ENCODE measurements around the gene EPC2. TPM values are rescaled to one million over a fixed set of nuclear protein-coding genes. Genes with fewer than 3 reads are reported as not detected.
"Not testable (repeated sequence)": the region's sequence is repeated elsewhere in the genome, so short reads cannot be mapped to it uniquely, and the experiment has no call there.

The EPC2 gene
- polyA plus RNA-seq, 6 donors from 2014 or later: 2.2 to 4.4 (median 3.6) TPM

DNA sequence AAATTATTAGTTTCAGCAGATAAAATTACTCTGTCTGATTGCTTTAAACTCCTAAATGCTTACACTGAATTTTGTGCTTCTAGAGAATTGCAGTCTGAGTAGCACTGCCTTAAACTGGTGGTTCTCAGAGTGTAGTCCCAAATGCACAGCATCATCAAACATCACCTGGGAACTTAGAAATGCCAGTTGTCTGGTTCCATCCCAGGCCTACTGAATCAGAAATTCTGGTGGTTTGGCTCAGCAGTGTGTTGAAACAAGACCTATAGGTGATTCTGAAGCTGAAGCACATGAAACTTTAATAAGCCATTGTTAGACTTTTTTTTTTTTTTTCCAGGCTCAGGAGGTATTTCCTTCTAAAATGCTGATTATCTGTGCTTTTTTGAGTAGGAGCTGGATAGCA lies 22.0 kb downstream of the EPC2 start:
- H3K4me3 Mint-ChIP-seq: peak overlapping the region in 2 of 8 donors; percentile 16 to 39
- no peak for DNase-seq
- H3K27me3 Mint-ChIP-seq: no peaks in the 10 kb centered on the region
- peak overlapping the region in 2 of 6 donors; percentile 37 to 56 for H3K27ac Mint-ChIP-seq
- peaks cover 45 to 69% (median 61%) of the 10 kb centered on the region in 3 donors for H3K4me1 Mint-ChIP-seq
- ATAC-seq (ENCODE audit: low read depth in 2 of 2): no peak
- peaks cover 0 to 3% (median under 1%) of the 10 kb centered on the region in 7 donors for H3K9me3 Mint-ChIP-seq
- H3K36me3 Mint-ChIP-seq: no peaks in the 10 kb centered on the region

DNA sequence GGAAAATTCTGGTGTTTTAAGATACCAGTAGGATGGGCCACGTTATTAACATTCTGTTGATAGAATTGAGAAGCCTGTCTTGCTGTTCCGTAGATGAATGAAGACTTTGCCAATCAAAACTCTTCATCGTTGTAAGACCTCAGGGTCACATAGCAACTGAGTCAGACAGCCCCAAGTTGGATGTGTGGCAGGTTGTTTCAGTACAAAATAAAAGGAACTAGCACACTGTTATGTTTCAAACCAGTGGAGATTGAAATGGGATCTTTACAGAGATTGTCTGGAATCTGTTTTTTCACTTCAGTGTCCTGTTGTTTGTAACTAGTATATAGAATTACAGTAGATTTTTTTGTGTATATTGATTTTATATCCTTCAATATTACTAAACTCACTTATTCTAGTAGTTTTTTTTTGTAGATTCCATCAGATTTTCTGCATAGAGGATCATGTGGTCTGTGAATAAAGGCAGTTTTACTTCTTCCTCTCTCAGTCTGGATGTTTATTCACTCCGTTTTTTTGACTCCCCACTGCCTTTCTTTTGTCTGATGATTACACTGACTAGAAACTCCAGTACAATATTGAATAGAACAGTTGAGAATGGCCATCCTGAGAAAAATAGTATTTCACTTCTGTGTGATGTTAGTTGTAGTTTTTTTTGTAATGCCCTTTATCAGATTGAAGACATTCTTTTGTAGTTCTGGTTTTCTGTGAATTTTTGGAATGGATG lies 22.7 kb downstream of the EPC2 start:
- peak overlapping the region in 4 of 6 donors; percentile 1 to 78 (median 50) for H3K27ac Mint-ChIP-seq
- H3K27me3 Mint-ChIP-seq: no peaks in the 10 kb centered on the region
- peaks cover 50 to 75% (median 68%) of the 10 kb centered on the region in 3 donors for H3K4me1 Mint-ChIP-seq
- DNase-seq (no peak), ATAC-seq (ENCODE audit: low read depth in 2 of 2) (peak; percentile 59 to 60)
- H3K4me3 Mint-ChIP-seq: peak overlapping the region in 5 of 8 donors; percentile 9 to 80 (median 43)
- no peaks in the 10 kb centered on the region for H3K36me3 Mint-ChIP-seq
- peaks cover 0 to 6% (median 3%) of the 10 kb centered on the region in 7 donors for H3K9me3 Mint-ChIP-seq

DNA sequence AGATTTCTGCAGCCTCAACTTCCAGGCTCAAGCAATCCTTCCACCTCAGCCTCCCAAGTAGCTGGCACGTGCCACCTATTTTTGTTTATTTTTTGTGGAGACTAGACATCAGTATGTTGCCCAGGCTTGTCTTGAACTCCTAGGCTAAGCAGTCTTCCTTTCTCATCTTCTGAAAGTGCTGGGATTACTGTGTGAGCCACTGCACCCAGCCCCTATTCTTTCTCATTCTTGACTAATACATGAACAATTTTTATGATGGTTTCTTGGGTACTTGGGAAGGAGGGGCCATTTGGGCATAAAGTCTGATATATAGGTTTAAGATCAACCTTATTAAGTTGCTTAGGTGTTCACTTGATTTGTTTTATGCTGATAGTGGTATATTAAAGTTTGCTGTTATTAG lies 26.2 kb downstream of the EPC2 start:
- Mint-ChIP-seq H3K4me3 (peak overlapping the region in 5 of 8 donors; percentile 11 to 65 (median 19)), H3K27me3 (no peaks in the 10 kb centered on the region), H3K4me1 (peaks cover 71 to 91% (median 86%) of the 10 kb centered on the region in 3 donors), H3K9me3 (peaks cover 3 to 16% (median 8%) of the 10 kb centered on the region in 7 donors), H3K36me3 (peaks cover 6% of the 10 kb centered on the region in 2 donors), H3K27ac (peak overlapping the region in 1 of 6 donors; percentile 6)
- ATAC-seq (ENCODE audit: low read depth in 2 of 2) (no peak), DNase-seq (no peak)

DNA sequence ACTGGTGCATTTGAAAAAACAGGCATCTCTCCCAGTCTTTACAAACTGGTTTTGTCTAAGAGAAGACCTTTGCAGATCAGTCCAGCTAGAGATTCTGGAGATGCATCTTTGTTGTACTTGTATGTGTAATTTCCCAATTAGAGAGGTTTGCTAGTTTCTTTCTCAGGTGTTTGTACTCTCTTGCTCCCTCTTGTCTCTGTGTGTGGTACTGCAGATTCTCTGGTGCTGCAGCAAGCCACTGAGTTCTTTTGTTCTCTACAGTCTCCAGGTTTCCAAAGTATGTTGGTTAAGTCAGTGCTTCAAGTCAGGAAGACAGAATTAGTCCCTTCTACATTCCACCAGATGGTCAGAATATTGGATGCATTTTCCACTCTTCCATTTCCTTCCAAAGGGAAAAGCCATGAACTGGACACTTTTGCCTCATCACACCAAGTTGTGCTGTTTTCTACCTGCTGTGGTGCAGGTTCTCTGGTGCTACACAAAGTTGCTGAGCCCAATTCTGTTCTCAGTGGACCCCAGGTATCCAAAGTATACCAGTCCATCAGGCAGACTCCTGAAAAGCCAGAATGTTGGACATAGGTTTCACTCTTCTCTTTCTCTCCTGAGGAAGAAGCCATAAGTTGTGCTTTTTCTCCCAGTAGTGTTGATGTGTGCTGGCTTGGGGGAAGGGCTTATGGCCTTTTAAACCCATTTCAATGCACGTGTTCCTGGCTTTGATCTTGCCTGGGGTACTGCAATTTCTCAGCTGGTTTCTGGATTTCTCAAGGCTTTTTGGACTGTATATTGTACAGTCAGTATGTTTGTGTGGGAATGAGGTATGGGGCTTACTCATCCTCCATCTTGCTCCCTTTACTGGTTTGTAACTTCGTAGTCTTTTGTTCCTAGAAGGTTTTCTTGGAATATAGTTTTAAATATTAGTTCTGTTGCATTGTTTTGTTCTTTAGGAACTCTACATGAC lies 29.8 kb downstream of the EPC2 start:
- peaks cover 50 to 73% (median 71%) of the 10 kb centered on the region in 3 donors for H3K4me1 Mint-ChIP-seq
- H3K36me3 Mint-ChIP-seq: peaks cover 6% of the 10 kb centered on the region in 2 donors
- H3K27me3 Mint-ChIP-seq: no peaks in the 10 kb centered on the region
- peak; percentile 40 to 46 for ATAC-seq (ENCODE audit: low read depth in 2 of 2)
- peaks cover 3 to 16% (median 8%) of the 10 kb centered on the region in 7 donors for H3K9me3 Mint-ChIP-seq
- H3K27ac Mint-ChIP-seq: peak overlapping the region in 3 of 6 donors; percentile 28 to 74 (median 47)
- H3K4me3 Mint-ChIP-seq: peak overlapping the region in 5 of 8 donors; percentile 2 to 76 (median 30)
- peak; percentile 27 for DNase-seq

DNA sequence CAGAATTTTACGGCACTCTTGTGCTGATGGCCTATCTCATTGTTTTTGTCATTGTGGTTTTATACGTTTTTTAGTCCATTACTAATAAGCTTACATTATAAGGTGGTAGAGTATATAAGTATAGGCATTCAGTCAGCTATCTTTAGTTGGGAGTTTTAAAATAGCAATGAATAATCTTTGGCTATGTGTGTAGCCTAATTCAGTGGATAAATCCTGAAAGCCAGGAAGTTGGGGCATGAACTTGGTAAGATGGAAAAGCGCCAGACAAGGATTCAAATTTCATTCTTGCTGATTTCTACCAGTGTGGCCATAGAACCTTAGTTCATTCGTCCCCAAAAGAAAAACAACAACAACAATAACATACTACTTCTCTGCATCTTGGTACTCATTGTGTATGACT lies 31.2 kb downstream of the EPC2 start:
- ATAC-seq (ENCODE audit: low read depth in 2 of 2) (no peak), DNase-seq (no peak)
- peaks cover 3 to 19% (median 8%) of the 10 kb centered on the region in 7 donors for H3K9me3 Mint-ChIP-seq
- peak overlapping the region in 1 of 8 donors; percentile 16 for H3K4me3 Mint-ChIP-seq
- H3K36me3 Mint-ChIP-seq: peaks cover 6% of the 10 kb centered on the region in 2 donors
- H3K27ac Mint-ChIP-seq: peak overlapping the region in 2 of 6 donors; percentile 2 to 20
- H3K4me1 Mint-ChIP-seq: peaks cover 47 to 70% (median 67%) of the 10 kb centered on the region in 3 donors
- no peaks in the 10 kb centered on the region for H3K27me3 Mint-ChIP-seq

DNA sequence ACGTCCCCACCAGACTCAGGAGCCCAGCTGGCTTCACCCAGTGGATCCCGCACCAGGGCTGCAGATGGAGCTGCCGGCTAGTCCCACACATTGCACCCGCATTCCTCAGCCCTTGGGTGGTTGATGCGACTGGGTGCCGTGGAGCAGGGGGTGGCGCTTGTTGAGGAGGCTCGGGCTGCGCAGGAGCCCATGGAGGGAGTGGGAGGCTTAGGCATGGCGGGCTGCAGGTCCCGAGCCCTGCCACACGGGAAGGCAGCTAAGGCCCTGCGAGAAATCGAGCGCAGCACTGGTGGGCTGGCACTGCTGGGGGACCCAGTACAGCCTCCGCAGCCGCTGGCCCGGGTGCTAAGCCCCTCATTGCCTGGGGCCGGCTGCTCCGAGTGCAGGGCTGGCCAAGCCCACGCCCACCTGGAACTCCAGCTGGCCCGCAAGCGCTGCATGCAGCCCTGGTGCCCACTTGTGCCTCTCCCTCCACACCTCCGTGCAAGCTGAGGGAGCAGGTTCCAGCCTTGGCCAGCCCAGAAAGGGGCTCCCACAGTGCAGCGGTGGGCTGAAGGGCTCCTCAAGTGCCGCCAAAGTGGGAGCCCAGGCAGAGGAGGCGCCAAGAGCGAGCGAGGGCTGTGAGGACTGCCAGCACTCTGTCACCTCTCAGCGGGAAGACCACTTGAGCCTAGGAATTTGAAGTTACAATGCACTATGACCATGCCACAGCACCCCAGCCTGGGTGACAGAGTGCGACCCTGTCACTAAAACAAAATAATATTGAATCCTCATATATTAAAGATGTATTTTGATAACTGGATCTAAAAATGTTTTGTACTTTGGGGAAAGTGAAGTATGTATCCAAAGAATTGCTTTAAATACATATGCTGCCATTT lies 34.0 kb downstream of the EPC2 start:
- H3K4me1 Mint-ChIP-seq: peaks cover 43 to 70% (median 61%) of the 10 kb centered on the region in 3 donors
- H3K27me3 Mint-ChIP-seq; DNase-seq; H3K36me3 Mint-ChIP-seq; ATAC-seq (ENCODE audit: low read depth in 2 of 2); H3K27ac Mint-ChIP-seq; H3K4me3 Mint-ChIP-seq: not testable (repeated sequence)
- peaks cover 0 to 12% (median 7%) of the 10 kb centered on the region in 7 donors for H3K9me3 Mint-ChIP-seq

DNA sequence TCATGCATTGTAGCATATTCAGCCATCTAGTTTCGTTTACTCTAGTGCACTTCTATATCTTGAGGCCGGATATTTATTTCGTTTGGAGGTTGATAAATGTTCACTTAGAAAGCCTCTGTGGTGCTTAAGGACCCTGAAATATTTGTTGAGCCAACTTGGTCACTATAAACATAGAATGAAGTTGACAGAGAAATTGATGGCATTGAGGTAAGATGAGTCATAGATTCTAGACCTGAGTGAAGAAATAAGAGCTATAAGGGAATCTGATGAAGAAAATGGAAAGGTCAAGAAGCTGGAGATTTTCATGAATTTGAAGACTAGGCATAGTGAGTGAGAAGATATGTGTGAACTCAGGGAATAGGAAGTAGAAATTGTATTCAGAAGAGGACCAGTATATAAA lies 35.9 kb downstream of the EPC2 start:
- H3K36me3 Mint-ChIP-seq: no peaks in the 10 kb centered on the region
- H3K27me3 Mint-ChIP-seq: no peaks in the 10 kb centered on the region
- H3K4me3 Mint-ChIP-seq: no peak overlapping the region
- H3K9me3 Mint-ChIP-seq: peaks cover 0 to 12% (median 5%) of the 10 kb centered on the region in 7 donors
- no peak for ATAC-seq (ENCODE audit: low read depth in 2 of 2)
- DNase-seq: no peak
- H3K27ac Mint-ChIP-seq: peak overlapping the region in 3 of 6 donors; percentile 0 to 87 (median 3)
- H3K4me1 Mint-ChIP-seq: peaks cover 36 to 66% (median 57%) of the 10 kb centered on the region in 3 donors

DNA sequence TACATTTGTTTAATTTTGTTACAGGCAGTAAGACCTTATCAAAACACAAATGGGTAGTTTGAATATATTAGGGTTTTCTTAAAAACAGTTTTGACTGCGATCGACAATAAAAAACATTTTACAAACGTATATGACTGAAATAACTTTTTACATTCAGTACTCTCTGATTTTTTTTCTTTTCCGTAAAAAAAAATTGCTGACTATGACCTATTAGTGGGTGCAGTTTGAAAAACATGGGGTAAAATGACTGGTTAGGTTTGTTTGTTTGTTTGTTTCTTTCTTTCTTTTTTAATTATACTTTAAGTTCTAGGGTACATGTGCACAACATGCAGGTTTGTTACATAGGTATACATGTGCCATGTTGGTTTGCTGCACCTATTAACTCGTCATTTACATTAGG lies 36.9 kb downstream of the EPC2 start:
- H3K27ac Mint-ChIP-seq: peak overlapping the region in 1 of 6 donors; percentile 41

DNA sequence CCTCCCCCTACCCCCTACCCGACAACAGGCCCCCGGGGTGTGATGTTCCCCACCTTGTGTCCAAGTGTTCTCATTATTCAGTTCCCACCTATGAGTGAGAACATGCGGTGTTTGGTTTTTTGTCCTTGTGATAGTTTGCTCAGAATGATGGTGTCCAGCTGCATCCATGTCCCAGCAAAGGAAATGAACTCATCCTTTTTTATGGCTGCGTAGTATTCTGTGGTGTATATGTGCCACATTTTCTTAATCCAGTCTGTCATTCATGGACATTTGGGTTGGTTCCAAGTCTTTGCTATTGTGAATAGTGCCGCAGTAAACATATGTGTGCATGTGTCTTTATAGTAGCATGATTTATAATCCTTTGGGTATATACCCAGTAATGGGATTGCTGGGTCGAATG lies 37.3 kb downstream of the EPC2 start:
- peaks cover 36 to 61% (median 55%) of the 10 kb centered on the region in 3 donors for H3K4me1 Mint-ChIP-seq
- not testable (repeated sequence) for DNase-seq, H3K27me3 Mint-ChIP-seq

More for the DNA sequence above, 36.9 kb downstream of the EPC2 start:
- no peak for DNase-seq
- Mint-ChIP-seq H3K4me3 (no peak overlapping the region), H3K4me1 (peaks cover 36 to 65% (median 57%) of the 10 kb centered on the region in 3 donors), H3K36me3 (no peaks in the 10 kb centered on the region), H3K9me3 (peaks cover 0 to 12% (median 5%) of the 10 kb centered on the region in 7 donors), H3K27me3 (no peaks in the 10 kb centered on the region)
- ATAC-seq (ENCODE audit: low read depth in 2 of 2): no peak

DNA sequence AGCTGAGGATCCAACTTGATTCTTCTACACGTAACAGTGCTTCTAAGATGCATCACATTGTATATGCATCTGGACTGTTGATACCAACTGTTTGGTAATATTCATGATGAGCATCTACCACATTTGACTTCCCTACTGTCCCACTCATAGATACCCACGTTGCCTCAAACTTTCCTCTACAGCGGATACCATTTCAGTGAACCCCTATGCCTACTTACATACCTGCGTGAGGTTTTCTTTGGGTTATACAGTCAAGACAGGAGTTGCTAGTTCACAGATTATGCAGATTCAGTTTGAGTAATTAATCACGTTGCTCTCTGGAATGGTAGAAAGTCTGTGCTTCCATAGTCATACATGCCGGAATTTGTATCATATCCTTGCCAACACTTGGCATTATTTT lies 40.0 kb downstream of the EPC2 start:
- Mint-ChIP-seq H3K27me3 (no peaks in the 10 kb centered on the region), H3K36me3 (no peaks in the 10 kb centered on the region), H3K4me3 (no peak overlapping the region), H3K4me1 (peaks cover 47 to 72% (median 63%) of the 10 kb centered on the region in 3 donors), H3K9me3 (peaks cover 0 to 12% (median 5%) of the 10 kb centered on the region in 7 donors), H3K27ac (peak overlapping the region in 1 of 6 donors; percentile 85)
- no peak for ATAC-seq (ENCODE audit: low read depth in 2 of 2)
- no peak for DNase-seq

More for the DNA sequence above, 37.3 kb downstream of the EPC2 start:
- Mint-ChIP-seq H3K9me3 (peaks cover 0 to 12% (median 5%) of the 10 kb centered on the region in 7 donors), H3K27ac (peak overlapping the region in 1 of 6 donors; percentile 12)
- H3K36me3 Mint-ChIP-seq; ATAC-seq (ENCODE audit: low read depth in 2 of 2); H3K4me3 Mint-ChIP-seq: not testable (repeated sequence)

DNA sequence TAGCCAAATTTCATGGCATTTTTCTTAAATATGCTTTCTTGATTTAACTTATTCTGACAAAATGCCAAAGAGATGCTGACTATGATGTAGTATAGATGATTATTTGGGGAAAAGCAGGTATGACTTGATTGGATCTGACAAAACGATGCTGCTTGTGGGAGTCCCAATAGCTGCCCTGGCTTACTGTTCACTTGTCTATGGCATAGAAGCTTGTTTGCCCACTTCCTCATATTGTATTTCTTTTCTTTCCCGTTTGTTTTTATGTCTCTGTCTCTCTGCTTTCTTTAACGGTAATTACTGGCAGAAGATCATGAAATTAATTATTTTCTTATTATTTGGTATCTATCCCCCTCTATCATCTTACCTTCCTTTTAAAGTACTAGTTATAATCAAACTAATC lies 43.0 kb downstream of the EPC2 start:
- Mint-ChIP-seq H3K4me1 (peaks cover 36 to 60% (median 48%) of the 10 kb centered on the region in 3 donors), H3K36me3 (peaks cover 8 to 17% of the 10 kb centered on the region in 2 donors), H3K27me3 (no peaks in the 10 kb centered on the region), H3K4me3 (no peak overlapping the region), H3K27ac (peak overlapping the region in 2 of 6 donors; percentile 22 to 42), H3K9me3 (peaks cover 0 to 6% (median 0%) of the 10 kb centered on the region in 7 donors)
- DNase-seq (no peak), ATAC-seq (ENCODE audit: low read depth in 2 of 2) (no peak)

DNA sequence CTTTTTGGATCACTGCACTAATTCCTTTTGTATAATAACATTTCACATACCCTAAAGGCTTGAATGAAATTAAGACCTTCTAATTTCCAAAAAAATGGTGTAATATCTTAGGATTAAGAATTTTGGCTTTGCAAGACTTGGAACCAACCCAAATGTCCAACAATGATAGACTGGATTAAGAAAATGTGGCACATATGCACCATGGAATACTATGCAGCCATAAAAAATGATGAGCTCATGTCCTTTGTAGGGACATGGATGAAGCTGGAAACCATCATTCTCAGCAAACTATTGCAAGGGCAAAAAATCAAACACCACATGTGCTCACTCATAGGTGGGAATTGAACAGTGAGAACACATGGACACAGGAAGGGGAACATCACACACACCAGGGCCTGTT lies 43.5 kb downstream of the EPC2 start:
- H3K9me3 Mint-ChIP-seq; H3K4me3 Mint-ChIP-seq; H3K27me3 Mint-ChIP-seq; ATAC-seq (ENCODE audit: low read depth in 2 of 2); DNase-seq: not testable (repeated sequence)
- H3K4me1 Mint-ChIP-seq: peaks cover 31 to 56% (median 43%) of the 10 kb centered on the region in 3 donors
- peaks cover 8 to 17% of the 10 kb centered on the region in 2 donors for H3K36me3 Mint-ChIP-seq
- H3K27ac Mint-ChIP-seq: peak overlapping the region in 2 of 6 donors; percentile 30 to 42
